AG10803 (cell line): ENCODE data around the gene CFAP46.

Experiments
- DNase-seq: peaks from one replicate; pipeline ENCODE4 v3.0.0; 2010; ENCODE audit warnings: low read depth
- H3K4me3 ChIP-seq: 2 replicates; pipeline ENCODE4 v1.5.1; 2011; ENCODE audit warnings: mild to moderate bottlenecking, low read length, control low read depth
- CTCF ChIP-seq: conservative IDR thresholded peaks from 2 replicates; pipeline ENCODE4 v1.5.1; 2011; ENCODE audit warnings: mild to moderate bottlenecking, low read length, control low read depth, inconsistent platforms

CFAP46 gene

GRCh38 chr10:132942101-132943057, at the start of gene CFAP46:
CFAP46 (minus strand) TSS chr10:132942570; CDS start chr10:132942484, 86 bp downstream.
- DNase-seq = peak; percentile 17
- no peak for TF ChIP-seq CTCF
- peak within 1 kb of the TSS; percentile 49 for H3K4me3 ChIP-seq

DNA sequence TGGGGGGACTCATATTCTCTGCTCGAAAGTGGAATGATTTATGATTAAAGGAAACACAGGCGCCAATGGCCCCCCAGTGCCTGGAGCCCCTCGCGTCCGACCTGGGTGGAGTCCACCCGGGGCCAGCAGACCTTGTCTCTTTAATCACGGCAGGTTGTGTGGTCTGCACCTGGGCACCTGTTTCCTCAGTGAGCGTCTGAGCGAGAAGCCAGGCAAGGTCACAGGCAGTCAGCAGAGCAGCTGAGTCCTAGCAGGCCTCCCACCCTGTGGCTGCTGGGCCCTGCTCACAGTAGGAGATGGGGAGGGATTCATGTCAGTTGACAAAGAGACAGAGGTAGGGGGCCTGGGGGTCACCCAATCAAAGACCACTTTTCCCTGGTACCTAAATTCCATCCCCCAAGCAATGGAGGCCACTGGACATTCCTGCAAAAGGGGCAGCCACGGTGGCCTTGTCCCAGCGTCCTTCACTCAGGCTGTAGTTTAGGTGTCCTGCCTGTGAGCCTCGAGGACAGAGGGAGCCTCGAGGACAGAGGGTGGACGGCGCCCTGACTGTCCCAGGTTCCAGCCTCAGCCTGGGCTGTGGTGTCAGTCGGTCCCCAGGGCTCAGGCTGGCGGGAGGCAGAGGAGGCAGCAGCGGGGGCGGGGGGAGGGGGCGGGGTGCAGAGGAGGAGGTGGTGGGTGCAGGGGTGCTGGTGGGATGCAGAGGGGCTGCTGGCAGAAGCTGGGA, 49.5 kb upstream of the CFAP46 start:
- no peak for TF ChIP-seq CTCF
- DNase-seq = no peak
- H3K4me3 ChIP-seq = no peak overlapping the region

DNA sequence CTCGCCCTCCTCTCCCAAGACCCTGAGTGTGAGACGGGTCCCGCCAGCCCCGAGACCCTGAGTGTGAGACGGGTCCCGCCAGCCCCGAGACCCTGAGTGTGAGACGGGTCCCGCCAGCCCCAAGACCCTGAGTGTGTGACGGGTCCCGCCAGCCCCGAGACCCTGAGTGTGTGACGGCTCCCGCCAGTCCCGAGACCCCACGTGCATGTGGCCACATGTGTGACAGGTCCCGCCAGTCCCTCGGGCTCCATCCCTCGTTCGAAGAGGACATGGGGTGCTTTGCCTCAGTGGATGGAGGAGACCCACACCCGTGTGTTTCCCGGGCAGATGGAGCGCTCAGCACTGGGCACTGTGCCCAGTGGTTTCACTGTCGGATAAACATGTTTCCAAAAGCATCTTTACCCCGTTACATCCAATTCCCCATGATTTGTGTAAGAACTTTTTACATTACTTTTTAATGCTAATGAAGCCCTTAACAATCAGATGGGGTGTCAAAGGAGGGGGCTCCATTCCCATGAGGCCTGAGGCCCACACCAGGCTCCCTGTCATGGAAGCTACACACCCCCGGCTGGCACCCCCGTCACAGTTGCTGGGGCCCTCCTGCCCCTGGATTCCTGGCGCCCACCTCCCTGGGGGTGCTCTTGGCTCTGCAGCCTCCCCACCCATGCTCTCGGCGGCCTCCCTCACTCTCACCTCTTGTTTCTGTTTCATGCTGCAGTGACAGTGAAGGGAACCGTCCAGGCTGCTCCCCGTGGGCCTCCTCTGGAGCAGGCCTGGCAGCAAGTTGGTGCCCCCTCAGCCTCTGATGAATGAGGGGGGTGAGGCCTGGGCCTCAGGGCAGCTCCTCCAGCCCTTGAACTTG, 48.5 kb upstream of the CFAP46 start:
- DNase-seq = no peak
- TF ChIP-seq CTCF = no peak
- H3K4me3 ChIP-seq = no peak overlapping the region

DNA sequence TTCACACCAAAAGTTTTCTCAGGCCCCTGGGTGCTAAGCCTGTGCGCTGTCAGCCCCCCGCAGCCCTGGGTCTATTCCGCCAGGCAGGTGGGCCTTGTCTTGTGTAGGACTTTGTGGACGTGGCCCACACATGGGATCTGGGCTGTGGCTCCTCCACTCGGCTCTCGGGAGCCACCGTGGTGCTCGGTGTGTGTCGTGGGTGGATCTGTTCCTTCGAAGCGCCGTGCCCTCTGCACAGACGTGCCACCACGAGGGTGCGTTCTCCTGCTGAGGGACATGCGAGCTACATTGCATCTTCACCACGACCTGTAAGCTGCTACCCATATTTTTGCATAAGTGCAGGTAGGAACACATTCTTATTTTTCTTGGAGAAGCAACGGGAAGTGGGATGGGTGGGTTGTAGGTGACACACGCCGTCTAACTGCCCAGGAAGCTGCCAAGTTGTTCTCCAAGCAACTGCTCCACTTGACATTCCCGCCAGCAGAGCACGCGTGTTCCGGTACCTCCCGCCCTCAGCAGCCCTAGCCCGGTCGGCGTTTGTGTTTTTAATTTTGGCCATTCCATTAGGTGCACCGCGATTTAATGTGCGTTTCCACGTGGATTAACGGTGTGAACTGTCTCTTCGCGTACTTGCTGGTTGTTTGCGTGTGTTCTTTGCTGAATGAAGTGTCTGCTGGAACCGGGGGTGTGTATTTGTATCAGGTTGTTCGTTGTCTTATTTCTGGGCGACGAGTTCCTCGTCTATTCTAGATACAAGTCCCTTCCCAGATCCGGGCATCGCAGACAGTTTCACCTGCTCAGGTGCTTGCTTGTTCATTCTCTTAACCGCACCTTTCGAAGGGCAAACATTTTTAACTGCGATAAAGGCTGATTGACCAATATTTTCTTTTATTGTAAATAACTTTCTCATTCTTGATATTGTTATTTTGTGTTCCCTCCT, 47.4 kb upstream of the CFAP46 start:
- no peak for DNase-seq
- no peak overlapping the region for H3K4me3 ChIP-seq
- no peak for TF ChIP-seq CTCF

DNA sequence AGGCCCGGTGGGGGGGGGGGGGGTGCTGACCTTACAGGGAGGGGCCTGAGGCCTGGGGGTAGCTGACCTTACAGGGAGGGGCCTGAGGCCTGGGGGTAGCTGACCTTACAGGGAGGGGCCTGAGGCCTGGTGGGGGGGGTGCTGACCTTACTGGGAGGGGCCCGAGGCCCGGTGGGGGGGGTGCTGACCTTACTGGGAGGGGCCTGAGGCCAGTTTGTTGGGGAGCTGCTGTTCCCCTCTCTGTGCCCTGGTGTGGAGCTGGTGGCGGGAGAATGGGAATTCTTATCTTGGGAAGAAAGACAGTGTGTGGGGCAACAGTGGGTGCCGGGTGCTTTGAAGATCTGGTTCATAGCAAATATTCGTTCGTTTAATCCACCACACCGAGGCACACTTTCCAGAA, 46.6 kb upstream of the CFAP46 start:
- TF ChIP-seq CTCF = no peak
- no peak overlapping the region for H3K4me3 ChIP-seq
- no peak for DNase-seq
